Activated CD4-positive, alpha-beta T cell treated with anti-CD3 and anti-CD28 coated beads, Interleukin-2, amount 10 ng/mL, durations not matched to agents 24 days and 14 days (primary cell): Measurements from ENCODE around the gene AQR. TPM values are rescaled to one million over a fixed set of nuclear protein-coding genes. Genes with fewer than 3 reads are reported as not detected.
"Not testable (repeated sequence)": the region's sequence is repeated elsewhere in the genome, so short reads cannot be mapped to it uniquely, and the experiment has no call there.

ENCODE experiments used
- DNase-seq: peaks from one replicate; pipeline ENCODE4 v3.0.0; 2022
- H3K27ac Mint-ChIP-seq: one replicate; pipeline ENCODE4 v1.8.0; 2022; ENCODE audit warnings: mild to moderate bottlenecking, mixed read lengths
- H3K27me3 Mint-ChIP-seq: one replicate; pipeline ENCODE4 v1.8.0; 2022; ENCODE audit warnings: mixed read lengths
- H3K36me3 Mint-ChIP-seq: one replicate; pipeline ENCODE4 v1.8.0; 2022; ENCODE audit warnings: low read depth, mild to moderate bottlenecking, mixed read lengths
- H3K4me1 Mint-ChIP-seq: one replicate; pipeline ENCODE4 v1.8.0; 2021; ENCODE audit warnings: mixed read lengths
- H3K4me3 Mint-ChIP-seq: one replicate; pipeline ENCODE4 v1.8.0; 2022; ENCODE audit warnings: mild to moderate bottlenecking, moderate library complexity, mixed read lengths
- H3K9me3 Mint-ChIP-seq: one replicate; pipeline ENCODE4 v1.8.0; 2021; ENCODE audit warnings: mixed read lengths
- intact Hi-C: fragments of 100-400 bp; cut with micrococcal nuclease; formaldehyde crosslinking; loops from one replicate; pipeline ENCODE4 v1.15.1; 2023
- total RNA-seq: library from RNA; stranded (reverse); gene quantifications from 2 replicates; pipeline ENCODE4 v1.2.3, GENCODE V29; 2022

AQR gene
- total RNA-seq, 1 donor from 2014 or later = 47.3 TPM

- intact Hi-C loops = no loop called here
- Mint-ChIP-seq H3K27me3 (no peaks in the 10 kb centered on the region), H3K27ac (no peak overlapping the region), H3K4me3 (no peak overlapping the region), H3K36me3 (peaks cover 33% of the 10 kb centered on the region), H3K9me3 (no peaks in the 10 kb centered on the region), H3K4me1 (no peaks in the 10 kb centered on the region)
- no peak for DNase-seq
These were observed 27.2 kb downstream of the AQR start for GRCh38 chr15:34942363-34942762.

GRCh38 chr15:34941831-34942230 is 27.7 kb downstream of the AQR start:
- no peaks in the 10 kb centered on the region for H3K4me1 Mint-ChIP-seq
- H3K27me3 Mint-ChIP-seq = no peaks in the 10 kb centered on the region
- no peak overlapping the region for H3K27ac Mint-ChIP-seq
- peaks cover 33% of the 10 kb centered on the region for H3K36me3 Mint-ChIP-seq
- H3K9me3 Mint-ChIP-seq = no peaks in the 10 kb centered on the region
- DNase-seq = no peak
- H3K4me3 Mint-ChIP-seq = no peak overlapping the region
- intact Hi-C loops = no loop called here

DNA sequence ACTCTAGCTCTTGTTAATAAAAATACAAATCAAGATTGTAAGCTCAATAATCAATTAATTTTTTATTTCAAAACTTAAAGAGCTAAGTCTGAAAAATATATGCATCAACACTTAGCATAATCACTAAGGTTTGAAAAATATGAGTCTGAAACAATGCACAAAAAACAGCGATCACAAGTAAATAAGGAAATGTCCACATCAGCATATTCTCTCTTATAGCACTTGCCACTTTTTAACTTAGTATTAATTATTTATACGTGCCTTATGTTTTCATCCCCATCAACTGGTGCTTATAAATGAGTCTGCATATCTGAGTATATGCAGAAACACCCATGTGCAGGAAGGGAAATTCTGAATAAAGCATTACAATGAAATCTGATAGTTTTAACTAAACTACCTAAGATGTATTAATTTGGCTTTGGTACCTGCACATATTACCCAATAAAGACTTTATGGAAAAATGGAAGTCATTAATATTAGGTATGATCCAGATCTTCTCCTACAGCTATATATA is 28.3 kb downstream of the AQR start:
- Mint-ChIP-seq H3K27me3 (no peaks in the 10 kb centered on the region), H3K4me3 (no peak overlapping the region), H3K27ac (no peak overlapping the region), H3K36me3 (peaks cover 33% of the 10 kb centered on the region), H3K4me1 (no peaks in the 10 kb centered on the region), H3K9me3 (no peaks in the 10 kb centered on the region)
- no peak for DNase-seq
- intact Hi-C loops = no loop called here

GRCh38 chr15:34933432-34933975 is 36.0 kb downstream of the AQR start:
- intact Hi-C loops = no loop called here
- no peak overlapping the region for H3K27ac Mint-ChIP-seq
- H3K4me1 Mint-ChIP-seq = peaks cover 7% of the 10 kb centered on the region

GRCh38 chr15:34928349-34928748 is 41.2 kb downstream of the AQR start:
- H3K4me3 Mint-ChIP-seq, H3K9me3 Mint-ChIP-seq, H3K27me3 Mint-ChIP-seq, intact Hi-C loops, H3K27ac Mint-ChIP-seq, H3K4me1 Mint-ChIP-seq, DNase-seq: not testable (repeated sequence)
- H3K36me3 Mint-ChIP-seq = peaks cover 60% of the 10 kb centered on the region

More at GRCh38 chr15:34933432-34933975, 36.0 kb downstream of the AQR start:
- no peak for DNase-seq
- H3K36me3 Mint-ChIP-seq = peaks cover 45% of the 10 kb centered on the region
- H3K4me3 Mint-ChIP-seq = no peak overlapping the region
- no peaks in the 10 kb centered on the region for H3K27me3 Mint-ChIP-seq
- no peaks in the 10 kb centered on the region for H3K9me3 Mint-ChIP-seq

DNA sequence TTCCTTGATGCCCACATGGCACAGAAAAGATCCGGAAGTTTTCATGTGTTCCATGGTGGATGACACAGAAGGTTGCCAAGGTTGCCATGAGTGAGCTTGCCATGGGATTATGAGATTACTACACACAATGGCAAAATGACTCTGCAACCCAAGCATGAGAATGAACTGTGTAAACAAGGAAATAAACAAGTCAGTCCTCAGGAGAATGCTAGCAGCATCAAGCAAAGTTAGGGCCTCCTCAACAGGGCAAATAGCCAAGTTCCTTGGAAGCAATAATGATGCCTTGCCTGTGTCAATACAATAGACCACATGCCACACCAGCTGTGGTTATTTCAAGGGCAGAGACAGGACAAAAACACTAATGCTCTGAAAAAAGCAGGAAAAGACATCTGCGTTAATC is 41.8 kb downstream of the AQR start:
- no peaks in the 10 kb centered on the region for H3K27me3 Mint-ChIP-seq
- no peak overlapping the region for H3K27ac Mint-ChIP-seq
- no peak for DNase-seq
- H3K36me3 Mint-ChIP-seq = peaks cover 55% of the 10 kb centered on the region
- H3K4me3 Mint-ChIP-seq = no peak overlapping the region
- intact Hi-C loops = no loop called here
- peaks cover 3% of the 10 kb centered on the region for H3K9me3 Mint-ChIP-seq
- peaks cover 7% of the 10 kb centered on the region for H3K4me1 Mint-ChIP-seq

- H3K27ac Mint-ChIP-seq = no peak overlapping the region
- no peaks in the 10 kb centered on the region for H3K27me3 Mint-ChIP-seq
- H3K9me3 Mint-ChIP-seq = no peaks in the 10 kb centered on the region
- H3K4me1 Mint-ChIP-seq = no peaks in the 10 kb centered on the region
- intact Hi-C loops = no loop called here
- peaks cover 50% of the 10 kb centered on the region for H3K36me3 Mint-ChIP-seq
- no peak overlapping the region for H3K4me3 Mint-ChIP-seq
- no peak for DNase-seq
These were observed 55.2 kb downstream of the AQR start for GRCh38 chr15:34914317-34914716.

GRCh38 chr15:34905047-34905446 is 64.5 kb downstream of the AQR start:
- H3K4me1 Mint-ChIP-seq = no peaks in the 10 kb centered on the region
- peaks cover 37% of the 10 kb centered on the region for H3K36me3 Mint-ChIP-seq
- no peak overlapping the region for H3K4me3 Mint-ChIP-seq
- no peaks in the 10 kb centered on the region for H3K9me3 Mint-ChIP-seq
- H3K27me3 Mint-ChIP-seq = no peaks in the 10 kb centered on the region
- intact Hi-C loops = no loop called here
- H3K27ac Mint-ChIP-seq = no peak overlapping the region
- DNase-seq = no peak

DNA sequence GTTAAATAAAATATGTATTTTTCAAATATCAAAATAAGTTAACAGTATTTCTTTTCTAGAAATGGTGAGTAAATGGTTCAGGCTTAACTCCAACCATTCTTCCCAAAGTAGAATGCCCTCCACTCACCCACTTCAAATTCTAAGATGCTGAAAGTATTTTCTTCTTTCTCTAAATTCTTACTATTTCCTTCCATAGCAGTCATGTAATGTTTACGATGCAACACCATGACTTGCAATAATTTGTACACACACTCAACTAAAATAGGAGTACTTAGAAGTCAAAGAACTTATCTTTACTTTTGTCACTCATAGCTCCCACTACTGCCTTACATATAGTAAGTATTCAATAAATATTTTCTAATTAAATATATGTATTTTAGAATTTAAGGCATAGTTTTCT is 65.0 kb downstream of the AQR start:
- DNase-seq = no peak
- Mint-ChIP-seq H3K27me3 (no peaks in the 10 kb centered on the region), H3K9me3 (no peaks in the 10 kb centered on the region), H3K4me3 (no peak overlapping the region), H3K27ac (no peak overlapping the region), H3K4me1 (no peaks in the 10 kb centered on the region), H3K36me3 (peaks cover 40% of the 10 kb centered on the region)
- intact Hi-C loops = no loop called here

DNA sequence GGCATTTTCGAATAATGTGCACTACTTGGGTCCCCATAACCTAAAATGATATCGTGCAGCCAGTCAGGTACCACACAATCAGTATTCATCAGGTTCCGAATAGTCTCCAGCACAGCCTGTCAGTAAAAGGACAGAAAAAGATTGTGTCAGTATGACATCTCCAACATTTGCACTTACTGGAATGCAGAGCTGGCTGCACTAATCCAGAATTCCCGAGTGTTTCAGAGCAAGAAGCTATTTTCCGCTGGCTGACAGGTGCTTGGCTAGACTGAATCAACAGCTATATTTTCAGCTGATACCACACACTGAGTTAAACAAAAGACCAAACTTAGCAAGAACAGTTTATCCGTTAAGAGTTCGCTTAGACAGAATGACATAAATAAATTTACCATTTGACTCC is 68.8 kb downstream of the AQR start:
- Mint-ChIP-seq H3K4me3 (no peak overlapping the region), H3K27ac (no peak overlapping the region), H3K4me1 (no peaks in the 10 kb centered on the region), H3K36me3 (peaks cover 42% of the 10 kb centered on the region), H3K27me3 (no peaks in the 10 kb centered on the region), H3K9me3 (no peaks in the 10 kb centered on the region)
- intact Hi-C loops = no loop called here
- DNase-seq = no peak

DNA sequence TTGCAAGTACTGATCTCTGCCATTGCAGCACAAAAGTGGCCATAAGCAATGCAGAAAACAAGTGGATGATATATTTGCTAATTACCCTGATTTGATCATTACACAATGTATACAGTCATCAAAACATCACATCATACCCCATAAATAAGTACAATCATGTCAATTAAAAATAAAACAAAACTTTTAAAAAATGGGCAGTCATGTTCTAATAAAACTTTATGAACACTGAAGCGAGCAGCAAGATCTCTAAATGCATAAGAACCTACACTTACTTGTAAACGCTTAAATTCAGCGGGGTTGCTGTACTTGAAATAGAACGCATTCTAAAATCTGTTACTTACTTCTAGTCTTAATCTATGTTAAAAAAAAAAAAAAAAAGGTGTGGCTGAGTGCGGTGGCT is 73.4 kb downstream of the AQR start:
- Mint-ChIP-seq H3K4me1 (no peaks in the 10 kb centered on the region), H3K36me3 (peaks cover 69% of the 10 kb centered on the region), H3K27me3 (no peaks in the 10 kb centered on the region), H3K27ac (no peak overlapping the region), H3K9me3 (peaks cover 17% of the 10 kb centered on the region), H3K4me3 (no peak overlapping the region)
- intact Hi-C loops = no loop called here
- DNase-seq = no peak

- H3K4me1 Mint-ChIP-seq = no peaks in the 10 kb centered on the region
- intact Hi-C loops = no loop called here
- H3K36me3 Mint-ChIP-seq = peaks cover 71% of the 10 kb centered on the region
- H3K27ac Mint-ChIP-seq = no peak overlapping the region
- H3K4me3 Mint-ChIP-seq = no peak overlapping the region
- DNase-seq = no peak
- H3K9me3 Mint-ChIP-seq = peaks cover 17% of the 10 kb centered on the region
- no peaks in the 10 kb centered on the region for H3K27me3 Mint-ChIP-seq
These were observed 75.6 kb downstream of the AQR start for GRCh38 chr15:34893967-34894366.

DNA sequence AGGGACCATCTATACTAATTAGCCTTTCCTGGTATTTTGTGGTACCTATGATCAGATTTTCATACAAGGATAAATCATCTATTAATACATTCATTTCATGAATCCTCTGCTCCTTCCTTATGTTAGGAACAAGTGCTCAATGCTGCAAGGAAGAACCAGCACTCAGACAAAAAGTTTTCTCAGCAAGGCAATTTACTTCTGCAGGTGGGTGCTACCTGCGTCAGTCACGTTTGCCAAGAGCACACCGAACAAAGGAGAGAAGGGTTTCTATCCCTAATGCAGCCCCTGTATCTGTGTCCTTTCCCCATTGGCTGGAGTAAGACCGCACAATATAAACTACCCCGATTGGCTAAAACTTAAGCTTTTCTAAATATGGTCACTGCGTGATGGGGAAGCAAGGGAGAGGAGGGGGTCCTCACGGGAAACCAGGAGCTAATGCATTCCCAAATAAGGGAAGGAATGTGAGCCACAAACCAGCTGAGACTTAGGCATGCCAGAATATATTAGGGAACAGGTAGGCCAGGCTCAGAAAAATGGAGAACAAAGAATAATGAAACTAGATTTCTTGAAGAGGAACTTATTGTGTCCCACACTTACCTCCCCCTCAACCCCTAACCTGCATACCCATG is 76.5 kb downstream of the AQR start:
- DNase-seq = no peak
- no peaks in the 10 kb centered on the region for H3K4me1 Mint-ChIP-seq
- H3K36me3 Mint-ChIP-seq = peaks cover 68% of the 10 kb centered on the region
- no peak overlapping the region for H3K4me3 Mint-ChIP-seq
- no peak overlapping the region for H3K27ac Mint-ChIP-seq
- no peaks in the 10 kb centered on the region for H3K27me3 Mint-ChIP-seq
- peaks cover 17% of the 10 kb centered on the region for H3K9me3 Mint-ChIP-seq
- intact Hi-C loops = no loop called here

DNA sequence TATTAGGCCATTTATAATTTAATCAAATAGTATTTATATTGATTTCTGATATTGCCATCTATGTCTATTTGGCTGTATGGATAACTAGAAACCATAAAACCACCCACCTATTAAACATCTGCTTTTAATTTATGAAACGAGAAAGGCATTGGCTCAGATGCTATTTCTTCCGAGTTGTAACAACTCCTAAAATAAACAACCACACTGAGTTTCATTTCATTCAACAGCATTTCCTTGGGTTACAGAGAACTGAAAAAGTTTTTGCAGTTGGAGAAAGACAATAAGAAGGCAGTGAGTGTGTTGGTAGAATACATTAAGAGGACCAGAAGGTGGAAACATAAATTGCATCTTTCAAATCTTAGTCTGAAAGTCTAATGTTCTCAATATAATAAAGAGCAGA is 79.1 kb downstream of the AQR start:
- Mint-ChIP-seq H3K4me3 (no peak overlapping the region), H3K9me3 (peaks cover 17% of the 10 kb centered on the region), H3K27ac (no peak overlapping the region), H3K4me1 (peaks cover 4% of the 10 kb centered on the region), H3K27me3 (no peaks in the 10 kb centered on the region), H3K36me3 (peaks cover 64% of the 10 kb centered on the region)
- intact Hi-C loops = no loop called here
- no peak for DNase-seq

GRCh38 chr15:34889476-34889875 is 80.1 kb downstream of the AQR start:
- Mint-ChIP-seq H3K4me3 (no peak overlapping the region), H3K4me1 (peaks cover 4% of the 10 kb centered on the region), H3K9me3 (peaks cover 17% of the 10 kb centered on the region), H3K36me3 (peaks cover 65% of the 10 kb centered on the region), H3K27ac (no peak overlapping the region), H3K27me3 (no peaks in the 10 kb centered on the region)
- DNase-seq = no peak
- intact Hi-C loops = no loop called here
